ENCODE data around the gene SOX1.

DNA sequence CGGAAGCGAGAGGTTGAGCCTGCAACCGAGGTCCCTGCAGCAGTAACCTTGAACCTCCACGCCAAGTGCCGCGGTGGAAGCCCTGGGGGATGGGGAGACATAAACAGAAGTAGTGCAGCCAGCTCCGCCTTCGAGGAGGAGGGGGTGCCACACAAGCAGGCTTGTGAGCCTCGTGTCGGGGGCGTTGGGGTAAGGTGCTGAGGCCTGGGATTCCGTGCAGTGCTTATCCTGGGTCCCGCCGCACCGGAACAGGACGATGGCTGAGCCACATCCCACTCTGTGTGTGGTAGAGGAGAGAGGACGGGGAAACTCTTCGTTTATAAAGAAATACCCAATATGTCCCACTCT is 51.0 kb downstream of the SOX1 start:
- TF ChIP-seq POLR2AphosphoS5 (IDR thresholded peaks at IDR 0.05; ENCODE audit: low read depth, low read length): no peak
- no peak for TF ChIP-seq POLR2A (IDR thresholded peaks at IDR 0.05; ENCODE audit: low read depth, low read length)
- TF ChIP-seq TAF1 (IDR thresholded peaks at IDR 0.05; ENCODE audit: low read depth, low read length): no peak
- TF ChIP-seq PAX5 (IDR thresholded peaks at IDR 0.05; ENCODE audit: insufficient read depth, low read length, severe bottlenecking): no peak
